ENCODE measurements around the gene RPLP1. TPM values are rescaled to one million over a fixed set of nuclear protein-coding genes. Genes with fewer than 3 reads are reported as not detected.

RPLP1 gene
- total RNA-seq, 1 donor from 2014 or later = 1,299 TPM

DNA sequence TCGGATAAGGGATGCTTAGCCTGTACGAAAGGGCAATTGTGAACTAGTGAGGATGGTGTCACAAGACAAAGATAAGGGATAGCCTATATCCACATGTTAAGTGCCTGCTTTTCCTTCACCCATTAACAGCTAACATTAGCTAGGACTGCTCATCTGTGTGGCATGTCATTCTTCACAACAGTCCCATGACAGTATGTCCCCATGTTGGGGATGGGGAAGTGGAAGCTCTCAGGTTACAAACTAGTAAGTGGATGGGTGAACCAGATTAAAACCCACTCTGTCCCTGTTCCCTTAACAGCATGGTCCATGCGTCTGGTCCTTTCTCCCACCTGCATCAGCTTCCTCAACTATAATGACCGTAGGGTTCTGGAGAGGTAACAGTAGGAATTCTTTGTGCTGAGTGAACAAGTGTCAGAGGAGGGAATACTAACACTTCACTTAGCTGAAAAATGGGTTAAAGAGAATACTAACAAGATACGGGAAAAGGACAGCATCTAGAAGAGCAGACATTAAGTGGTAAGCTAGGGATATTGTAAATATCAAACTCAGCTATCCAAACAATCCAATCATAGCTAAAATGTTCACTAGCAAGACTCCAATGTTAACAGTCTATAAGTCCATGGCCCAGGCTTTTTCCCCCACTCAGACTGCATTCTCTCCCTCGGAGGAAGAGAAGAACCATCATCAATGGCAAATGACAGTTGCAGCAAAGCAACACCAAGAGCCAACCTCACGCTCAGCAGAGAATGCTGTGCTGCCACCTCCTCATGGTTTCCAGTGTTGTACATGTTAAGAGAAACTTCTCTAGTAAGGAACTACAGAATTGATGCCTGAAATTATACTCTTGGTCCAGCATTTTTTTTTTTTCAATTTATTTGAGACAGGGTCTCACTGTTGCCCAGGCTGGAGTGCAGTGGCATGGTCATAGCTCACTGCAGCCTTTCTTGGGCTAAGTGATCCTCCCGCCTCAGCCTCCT lies 5.0 kb downstream of the RPLP1 start:
- peaks cover 81% of the 10 kb centered on the region for H3K4me1 ChIP-seq
- no peak overlapping the region for H3K4me3 ChIP-seq
- peak overlapping the region; percentile 29 for H3K27ac ChIP-seq (replicated peaks)
- intact Hi-C loops (cut with micrococcal nuclease) = no loop called here
- H3K27me3 ChIP-seq (ENCODE audit: low read depth) = no peaks in the 10 kb centered on the region
- no peak for TF ChIP-seq CTCF (IDR thresholded peaks at IDR 0.05; ENCODE audit: borderline replicate concordance)
- no peaks in the 10 kb centered on the region for H3K9me3 ChIP-seq (replicated peaks)
- H3K36me3 ChIP-seq = peaks cover 37% of the 10 kb centered on the region
- DNase-seq = no peak

- peak overlapping the region; percentile 25 for H3K27ac ChIP-seq (replicated peaks)
- no peak for TF ChIP-seq CTCF (IDR thresholded peaks at IDR 0.05; ENCODE audit: borderline replicate concordance)
These were observed 6.4 kb downstream of the RPLP1 start for GRCh38 chr15:69459066-69459465.

GRCh38 chr15:69460481-69460880 lies 7.9 kb downstream of the RPLP1 start:
- Histone ChIP-seq H3K4me1 (peaks cover 60% of the 10 kb centered on the region), H3K27ac (replicated peaks) (no peak overlapping the region), H3K9me3 (replicated peaks) (no peaks in the 10 kb centered on the region), H3K36me3 (peaks cover 23% of the 10 kb centered on the region), H3K27me3 (ENCODE audit: low read depth) (no peaks in the 10 kb centered on the region), H3K4me3 (no peak overlapping the region)
- intact Hi-C loops (cut with micrococcal nuclease) = no loop called here
- TF ChIP-seq CTCF (IDR thresholded peaks at IDR 0.05; ENCODE audit: borderline replicate concordance) = no peak
- no peak for DNase-seq

More at GRCh38 chr15:69459066-69459465, 6.4 kb downstream of the RPLP1 start:
- Histone ChIP-seq H3K27me3 (ENCODE audit: low read depth) (no peaks in the 10 kb centered on the region), H3K4me1 (peaks cover 75% of the 10 kb centered on the region), H3K4me3 (no peak overlapping the region), H3K36me3 (peaks cover 37% of the 10 kb centered on the region), H3K9me3 (replicated peaks) (no peaks in the 10 kb centered on the region)
- intact Hi-C loops (cut with micrococcal nuclease) = no loop called here
- DNase-seq = no peak

GRCh38 chr15:69462030-69462492 lies 9.4 kb downstream of the RPLP1 start:
- TF ChIP-seq CTCF (IDR thresholded peaks at IDR 0.05; ENCODE audit: borderline replicate concordance) = no peak
- Histone ChIP-seq H3K4me3 (peak overlapping the region; percentile 69), H3K27ac (replicated peaks) (peak overlapping the region; percentile 93), H3K27me3 (ENCODE audit: low read depth) (no peaks in the 10 kb centered on the region), H3K36me3 (peaks cover 7% of the 10 kb centered on the region), H3K4me1 (peaks cover 54% of the 10 kb centered on the region), H3K9me3 (replicated peaks) (no peaks in the 10 kb centered on the region)
- intact Hi-C loops (cut with micrococcal nuclease) = no loop called here
- peak; percentile 33 for DNase-seq

DNA sequence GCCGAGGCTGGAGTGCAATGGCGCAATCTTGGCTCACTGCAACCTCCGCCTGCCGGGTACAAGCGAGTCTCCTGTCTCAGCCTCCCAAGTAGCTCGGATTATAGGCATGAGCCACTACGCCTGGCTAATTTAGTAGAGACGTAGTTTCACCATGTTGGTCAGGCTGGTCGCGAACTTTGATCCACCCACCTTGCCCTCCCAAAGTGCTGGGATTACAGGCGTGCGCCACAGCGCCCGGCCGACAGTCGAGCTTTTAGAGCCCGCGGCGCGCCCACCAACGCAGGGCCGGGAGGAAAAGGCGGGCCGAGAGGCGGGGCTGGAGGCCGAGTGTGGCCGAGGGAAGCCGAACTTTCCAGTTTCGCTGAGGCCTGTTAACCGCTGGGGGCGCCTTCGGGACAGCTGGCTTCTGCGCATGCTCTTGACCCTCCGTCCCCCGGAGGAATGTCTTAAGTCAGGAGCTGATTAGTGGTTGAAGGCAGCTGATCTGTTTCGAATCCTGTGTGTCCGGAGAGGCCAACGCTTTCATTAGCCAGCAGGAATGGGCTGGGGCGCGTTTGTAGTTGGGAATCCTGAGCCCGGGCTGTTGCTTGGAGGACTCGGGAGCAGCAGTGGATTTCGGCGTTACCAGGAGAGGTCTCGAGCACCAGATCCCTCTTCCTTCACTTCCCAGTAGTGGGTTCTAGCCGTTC lies 10.0 kb downstream of the RPLP1 start:
- Histone ChIP-seq H3K36me3 (peaks cover 1% of the 10 kb centered on the region), H3K27me3 (ENCODE audit: low read depth) (no peaks in the 10 kb centered on the region), H3K4me1 (peaks cover 48% of the 10 kb centered on the region), H3K9me3 (replicated peaks) (no peaks in the 10 kb centered on the region), H3K4me3 (peak overlapping the region; percentile 69), H3K27ac (replicated peaks) (peak overlapping the region; percentile 93)
- DNase-seq = peak; percentile 96
- intact Hi-C loops (cut with micrococcal nuclease) = no loop called here
- TF ChIP-seq CTCF (IDR thresholded peaks at IDR 0.05; ENCODE audit: borderline replicate concordance) = peak; percentile 92
